GM12892 (cell line): ENCODE measurements around the gene TNFRSF1B.

Source experiments
- POLR2A ChIP-seq: IDR thresholded peaks from 2 replicates; pipeline ENCODE4 v1.6.1; 2011; ENCODE audit warnings: low read depth, low read length, control low read depth
- POLR2AphosphoS5 ChIP-seq: IDR thresholded peaks from 2 replicates; pipeline ENCODE4 v1.6.1; 2011; ENCODE audit warnings: low read depth, low read length, control low read depth

GRCh38 chr1:12180903-12181302 lies 14.1 kb downstream of the TNFRSF1B start:
- no peak for TF ChIP-seq POLR2A
- no peak for TF ChIP-seq POLR2AphosphoS5
